Inflammatory macrophage treated with lipopolysaccharide for 1 hour (primary cell): ENCODE data around the gene PCF11.

Source experiments
- DNase-seq, 2 donors: peaks; one replicate each; pipeline ENCODE4 v3.0.0-alpha.2; 2020 to 2022

The PCF11 gene

DNA sequence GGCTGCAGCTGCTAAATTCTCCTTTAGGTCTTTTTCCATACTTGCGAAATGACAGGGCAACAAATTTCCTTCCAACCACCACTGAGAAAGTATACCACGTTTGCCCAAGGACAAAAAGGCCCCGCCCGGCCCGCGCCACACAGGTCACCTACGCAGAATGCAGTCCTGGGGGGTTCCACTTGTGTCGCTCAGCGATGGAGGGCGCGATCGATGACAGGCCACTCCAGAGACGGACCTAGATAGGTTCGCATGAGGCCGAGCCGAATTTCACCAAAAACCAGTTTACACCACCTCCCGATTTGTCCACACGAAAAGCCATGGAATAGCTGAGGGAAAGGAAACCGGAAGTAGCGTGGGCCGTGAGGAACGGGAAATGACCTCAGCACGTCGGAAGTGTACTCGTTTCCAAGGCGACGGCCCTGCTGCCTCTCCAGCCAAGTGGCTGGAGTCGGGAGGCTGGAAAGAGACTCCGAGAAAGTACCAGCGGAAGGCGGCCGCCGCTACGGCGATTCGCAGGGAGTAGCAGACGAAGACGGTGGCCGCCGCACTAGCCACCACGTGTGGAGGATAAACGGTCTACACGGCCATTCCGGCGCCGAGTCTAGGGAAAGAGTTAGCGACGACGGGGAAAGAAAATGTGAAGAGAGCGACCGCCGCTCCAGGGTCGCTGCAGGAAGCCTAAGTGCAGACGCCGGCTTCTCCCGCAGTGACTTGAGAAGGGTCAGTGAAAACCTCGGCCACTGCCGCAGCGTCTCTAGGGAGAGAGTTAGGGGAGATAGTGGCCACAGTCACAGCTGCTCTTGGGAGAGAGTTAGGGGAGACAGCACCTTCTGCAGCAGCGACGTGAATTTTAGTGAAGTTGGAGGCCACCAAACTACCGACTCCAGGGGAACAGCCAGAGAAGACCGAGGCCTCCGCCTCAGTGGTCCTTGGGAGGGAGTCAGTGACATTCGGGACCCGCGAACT, 36.7 kb downstream of the PCF11 start, which contains the start of gene ANKRD42:
TSS of gene ANKRD42 (plus strand) at position 398 of the 966 bp plus-strand sequence. CDS start 959 bp downstream, outside the sequence.
- DNase-seq = peak; percentile 95 to 97

GRCh38 chr11:83194281-83195142, 37.6 kb downstream of the PCF11 start:
- DNase-seq = peak; percentile 75 to 82

GRCh38 chr11:83195143-83195466, 38.2 kb downstream of the PCF11 start:
- DNase-seq = peak in 1 of 2 donors; percentile 41

GRCh38 chr11:83195649-83196048, 38.7 kb downstream of the PCF11 start:
- DNase-seq = no peak

DNA sequence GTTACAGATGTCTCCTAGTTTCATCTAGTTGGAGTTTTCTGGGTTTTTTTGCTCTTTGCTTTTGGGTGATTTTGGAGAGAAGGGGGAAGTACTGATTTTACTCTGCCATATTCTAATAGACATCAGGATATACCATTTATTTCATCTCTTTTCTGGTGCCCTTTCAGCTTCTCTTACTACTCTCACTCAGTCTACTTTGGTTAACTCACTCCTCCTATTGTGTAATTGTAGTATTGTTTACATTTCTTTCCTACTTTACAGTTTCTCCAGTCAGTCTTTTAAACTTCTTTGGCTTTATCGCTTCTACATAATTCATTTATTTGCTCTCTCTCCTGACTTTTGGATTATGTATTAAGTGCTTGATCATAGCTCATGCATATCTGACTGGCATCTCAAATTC, 43.1 kb downstream of the PCF11 start:
- DNase-seq = peak in 1 of 2 donors; percentile 38

DNA sequence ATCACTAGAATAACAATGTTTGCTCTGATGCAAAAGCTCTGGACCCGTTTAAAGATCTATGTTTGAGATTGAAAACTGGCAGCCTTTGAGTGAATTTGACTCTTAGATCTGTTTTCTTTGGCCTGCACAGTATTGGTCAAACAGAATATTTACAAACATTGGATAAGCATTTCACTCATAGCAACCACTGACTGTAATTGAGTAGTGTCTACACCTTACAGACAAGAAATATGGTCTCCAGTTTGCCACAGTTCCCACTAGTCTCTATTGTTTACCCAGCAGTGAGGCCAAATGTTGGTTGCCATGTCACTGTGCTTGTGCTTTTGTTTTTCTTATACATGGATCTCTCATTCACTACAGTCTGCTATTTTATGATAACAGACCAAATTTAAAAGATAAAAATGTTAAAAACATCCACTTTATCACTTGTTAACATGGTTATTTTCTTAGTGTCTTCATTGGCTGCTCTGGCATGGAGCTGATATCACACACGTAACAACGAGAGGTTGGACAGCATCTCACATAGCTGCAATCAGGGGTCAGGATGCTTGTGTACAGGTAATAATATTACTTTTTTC, 48.8 kb downstream of the PCF11 start:
- DNase-seq = no peak

DNA sequence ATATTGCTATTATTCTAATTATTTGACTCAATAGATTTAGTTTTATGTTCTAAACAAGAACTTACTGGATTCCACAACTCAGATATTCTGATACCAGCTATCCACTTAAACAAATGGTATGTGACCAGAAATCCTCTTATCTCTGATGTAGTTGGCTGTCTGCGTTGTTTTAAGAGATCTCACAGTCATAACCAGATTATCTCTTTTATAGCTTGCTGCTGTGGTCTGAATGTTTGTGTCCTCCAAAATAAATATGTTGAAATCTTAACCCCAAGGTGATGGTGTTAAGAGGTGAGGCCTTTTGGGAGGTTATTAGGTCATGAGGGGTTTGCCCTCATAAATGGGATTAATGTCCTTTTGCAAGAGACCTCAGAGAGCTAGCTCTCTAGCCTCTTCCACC, 49.3 kb downstream of the PCF11 start:
- no peak for DNase-seq

DNA sequence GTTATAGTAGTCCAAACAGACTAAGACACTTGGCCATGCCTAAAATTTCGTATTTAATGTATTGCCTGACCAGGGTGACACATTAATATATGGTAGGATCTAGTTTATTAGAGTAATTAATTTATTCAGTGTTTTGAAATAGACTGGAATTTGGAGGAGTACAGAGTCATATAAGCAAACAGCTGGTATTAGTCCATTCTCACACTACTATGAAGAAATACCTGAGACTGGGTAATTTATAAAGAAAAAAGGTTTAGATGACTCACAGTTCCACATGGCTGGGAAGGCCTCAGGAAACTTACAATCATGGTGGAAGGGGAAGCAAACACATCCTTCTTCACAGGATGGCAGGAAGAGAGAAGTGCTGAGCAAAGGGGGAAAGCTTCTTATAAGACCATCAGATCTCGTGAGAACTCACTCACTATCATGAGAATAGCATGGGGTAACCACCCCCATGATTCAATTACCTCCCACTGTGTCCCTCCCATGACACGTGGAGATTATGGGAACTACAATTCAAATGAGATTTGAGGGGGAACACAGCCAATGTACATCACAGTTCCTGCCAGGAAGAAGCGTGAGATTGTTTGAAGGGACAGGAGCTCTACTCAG, 49.9 kb downstream of the PCF11 start:
- peak; percentile 16 to 28 for DNase-seq

DNA sequence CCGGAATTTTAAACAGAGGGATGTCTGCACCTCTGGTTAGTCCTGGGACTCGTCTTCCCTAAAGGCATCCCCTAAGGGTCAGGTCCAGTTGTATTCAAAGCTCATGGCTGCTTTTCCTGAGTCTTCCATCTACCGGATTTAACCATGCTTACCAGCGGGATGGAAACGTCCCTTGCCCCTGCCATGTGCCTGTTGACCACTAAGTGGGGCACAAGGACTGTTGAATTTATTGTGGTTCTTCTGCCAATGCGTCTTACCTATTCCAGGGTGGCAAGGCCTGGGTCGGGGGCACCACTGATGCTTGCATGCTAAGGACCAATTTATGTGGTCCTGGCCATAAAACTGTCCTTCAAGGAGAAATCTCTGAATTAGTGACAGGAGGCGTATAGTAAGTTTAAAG, 62.2 kb downstream of the PCF11 start:
- DNase-seq = no peak

DNA sequence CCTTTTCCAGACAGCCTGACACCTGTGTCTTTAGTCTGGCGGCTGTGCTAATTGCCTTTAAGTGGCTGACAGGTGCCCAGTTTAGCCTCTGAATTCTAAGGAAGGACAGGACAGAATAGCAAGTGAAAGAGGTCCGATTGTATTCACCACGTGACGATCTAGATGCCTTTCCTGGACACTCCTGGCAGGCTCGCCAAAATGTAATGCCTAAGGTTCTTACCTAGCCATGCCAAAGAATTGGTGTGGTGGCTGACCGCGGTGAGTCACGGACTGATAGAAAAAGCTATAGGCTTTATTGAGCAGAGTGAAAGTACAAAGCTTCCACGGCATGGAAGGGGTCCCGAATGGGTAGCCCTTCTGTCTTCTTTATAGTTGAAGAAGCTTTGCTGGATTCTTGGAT, 63.3 kb downstream of the PCF11 start:
- DNase-seq = no peak

DNA sequence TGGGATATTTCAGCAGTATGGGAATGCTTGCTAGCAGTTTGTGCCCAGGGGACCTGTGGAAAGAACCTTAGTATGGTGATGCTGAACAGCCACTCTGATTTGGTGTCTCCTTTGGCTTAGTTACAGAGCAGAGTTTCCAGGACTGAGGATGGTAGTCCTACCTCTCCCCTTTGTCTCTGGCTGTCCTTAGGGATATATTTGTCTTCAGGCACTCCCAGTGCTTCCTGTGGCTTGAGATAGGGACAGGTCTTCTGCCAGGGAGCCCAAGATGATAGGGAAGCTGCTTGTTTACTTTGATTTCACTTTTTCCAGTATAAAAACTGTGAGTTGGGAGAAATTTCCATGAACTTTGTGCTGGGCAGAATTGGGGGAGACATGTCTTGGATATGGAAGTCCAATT, 64.8 kb downstream of the PCF11 start:
- no peak for DNase-seq

GRCh38 chr11:83222499-83222898, 65.6 kb downstream of the PCF11 start:
- no peak for DNase-seq

- no peak for DNase-seq
Measured at GRCh38 chr11:83223457-83223856, 66.5 kb downstream of the PCF11 start.

GRCh38 chr11:83235825-83236224, 78.9 kb downstream of the PCF11 start:
- DNase-seq = no peak
